Caki2 (cell line): ENCODE results near the gene MAP3K21. TPM values are rescaled to one million over a fixed set of nuclear protein-coding genes. Genes with fewer than 3 reads are reported as not detected.

ENCODE experiments used
- DNase-seq: peaks from one replicate; pipeline ENCODE4 v3.0.0-alpha.2; 2015; ENCODE audit warnings: low read depth
- in situ Hi-C: cut with HindIII; loops from 2 replicates; pipeline ENCODE4 v1.10.0; 2016; ENCODE audit warnings: low sequenced_read_pairs, low pct_unique_long_range_greater_than_20kb, mixed read lengths
- total RNA-seq: library from RNA; depleted of rRNA; stranded (reverse); fragments of >200 nt; shearing (Covaris generic); gene quantifications from 2 replicates; pipeline ENCODE4 v1.2.3, GENCODE V29; 2014; ENCODE audit warnings: low replicate concordance; rRNA removed

The MAP3K21 gene
- total RNA-seq, result 4.9 and 6.6 TPM in 2 replicates

GRCh38 chr1:233327651-233328141 lies at the start of gene MAP3K21:
MAP3K21 (plus strand) TSS chr1:233327724; CDS start chr1:233328029, 305 bp downstream.
- DNase-seq, result peak; percentile 69
- in situ Hi-C loops, result no loop called here

- DNase-seq, result no peak
- in situ Hi-C loops, result no loop called here
Observed at GRCh38 chr1:233278631-233279030, 48.9 kb upstream of the MAP3K21 start.

- in situ Hi-C loops, result no loop called here
- DNase-seq, result no peak
Observed at GRCh38 chr1:233279971-233280370, 47.6 kb upstream of the MAP3K21 start.

GRCh38 chr1:233281711-233282581 lies 45.6 kb upstream of the MAP3K21 start:
- no peak for DNase-seq
- in situ Hi-C loops, result no loop called here

GRCh38 chr1:233282582-233282886 lies 45.0 kb upstream of the MAP3K21 start:
- in situ Hi-C loops, result no loop called here
- no peak for DNase-seq

GRCh38 chr1:233289676-233290075 lies 37.8 kb upstream of the MAP3K21 start:
- in situ Hi-C loops, result no loop called here
- DNase-seq, result no peak

GRCh38 chr1:233290396-233291034 lies 37.0 kb upstream of the MAP3K21 start:
- in situ Hi-C loops, result no loop called here

GRCh38 chr1:233293556-233294446 lies 33.7 kb upstream of the MAP3K21 start:
- peak; percentile 14 for DNase-seq
- in situ Hi-C loops, result no loop called here

More at GRCh38 chr1:233290396-233291034, 37.0 kb upstream of the MAP3K21 start:
- DNase-seq, result no peak

- peak; percentile 61 for DNase-seq
- in situ Hi-C loops, result no loop called here
Observed at GRCh38 chr1:233294913-233295236, 32.6 kb upstream of the MAP3K21 start.

- in situ Hi-C loops, result no loop called here
- DNase-seq, result peak; percentile 57
Observed at GRCh38 chr1:233295237-233295974, 32.1 kb upstream of the MAP3K21 start, which contains the start of gene PCNX2. PCNX2 (minus strand) TSS chr1:233295725; CDS start chr1:233295478, 247 bp downstream.

- in situ Hi-C loops, result no loop called here
- DNase-seq, result no peak
Observed at GRCh38 chr1:233295975-233296322, 31.6 kb upstream of the MAP3K21 start.

- in situ Hi-C loops, result no loop called here
- DNase-seq, result no peak
Observed at GRCh38 chr1:233299450-233299849, 28.1 kb upstream of the MAP3K21 start.

- in situ Hi-C loops, result no loop called here
- no peak for DNase-seq
Observed at GRCh38 chr1:233300326-233300725, 27.2 kb upstream of the MAP3K21 start.

GRCh38 chr1:233304489-233305102 lies 22.9 kb upstream of the MAP3K21 start:
- in situ Hi-C loops, result no loop called here
- peak; percentile 44 for DNase-seq

- in situ Hi-C loops, result no loop called here
- DNase-seq, result no peak
Observed at GRCh38 chr1:233313434-233314155, 13.9 kb upstream of the MAP3K21 start.

- in situ Hi-C loops, result no loop called here
- no peak for DNase-seq
Observed at GRCh38 chr1:233315718-233316301, 11.7 kb upstream of the MAP3K21 start.

- in situ Hi-C loops, result no loop called here
- no peak for DNase-seq
Observed at GRCh38 chr1:233316473-233316872, 11.1 kb upstream of the MAP3K21 start.
